ENCODE results near the gene RASSF8.

- TF ChIP-seq, protein P1, sequence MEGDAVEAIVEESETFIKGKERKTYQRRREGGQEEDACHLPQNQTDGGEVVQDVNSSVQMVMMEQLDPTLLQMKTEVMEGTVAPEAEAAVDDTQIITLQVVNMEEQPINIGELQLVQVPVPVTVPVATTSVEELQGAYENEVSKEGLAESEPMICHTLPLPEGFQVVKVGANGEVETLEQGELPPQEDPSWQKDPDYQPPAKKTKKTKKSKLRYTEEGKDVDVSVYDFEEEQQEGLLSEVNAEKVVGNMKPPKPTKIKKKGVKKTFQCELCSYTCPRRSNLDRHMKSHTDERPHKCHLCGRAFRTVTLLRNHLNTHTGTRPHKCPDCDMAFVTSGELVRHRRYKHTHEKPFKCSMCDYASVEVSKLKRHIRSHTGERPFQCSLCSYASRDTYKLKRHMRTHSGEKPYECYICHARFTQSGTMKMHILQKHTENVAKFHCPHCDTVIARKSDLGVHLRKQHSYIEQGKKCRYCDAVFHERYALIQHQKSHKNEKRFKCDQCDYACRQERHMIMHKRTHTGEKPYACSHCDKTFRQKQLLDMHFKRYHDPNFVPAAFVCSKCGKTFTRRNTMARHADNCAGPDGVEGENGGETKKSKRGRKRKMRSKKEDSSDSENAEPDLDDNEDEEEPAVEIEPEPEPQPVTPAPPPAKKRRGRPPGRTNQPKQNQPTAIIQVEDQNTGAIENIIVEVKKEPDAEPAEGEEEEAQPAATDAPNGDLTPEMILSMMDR (conservative IDR thresholded peaks at IDR 0.05; ENCODE audit: low read length) = no peak
- no peak for TF ChIP-seq EZH2phosphoT487 (IDR thresholded peaks at IDR 0.05; ENCODE audit: borderline replicate concordance, low read depth, low read length)
These were observed 22.9 kb upstream of the RASSF8 start for GRCh38 chr12:25935355-25936144.

Data from OCI-LY7 (cell line).